SH-SY5Y (cell line): Measurements from ENCODE around the gene FGF13.

ENCODE experiments used
- GATA2 ChIP-seq: IDR thresholded peaks from 2 replicates; pipeline ENCODE4 v1.6.1; 2011; ENCODE audit warnings: mild to moderate bottlenecking, low read depth, low read length
- GATA3 ChIP-seq: IDR thresholded peaks from 2 replicates; pipeline ENCODE4 v1.6.1; 2011; ENCODE audit warnings: low read depth, mild to moderate bottlenecking, low read length, moderate library complexity

GRCh38 chrX:138704596-138704995 lies 6.9 kb downstream of the FGF13 start:
- TF ChIP-seq GATA3: no peak
- no peak for TF ChIP-seq GATA2
